GM18858 (cell line): ENCODE results near the gene C1orf210.

Experiments used
- ATAC-seq: cut with Tn5 transposase; IDR thresholded peaks from one replicate; pipeline ENCODE4 v1.9.1; 2021; ENCODE audit not compliant: unreplicated experiment

The C1orf210 gene

DNA sequence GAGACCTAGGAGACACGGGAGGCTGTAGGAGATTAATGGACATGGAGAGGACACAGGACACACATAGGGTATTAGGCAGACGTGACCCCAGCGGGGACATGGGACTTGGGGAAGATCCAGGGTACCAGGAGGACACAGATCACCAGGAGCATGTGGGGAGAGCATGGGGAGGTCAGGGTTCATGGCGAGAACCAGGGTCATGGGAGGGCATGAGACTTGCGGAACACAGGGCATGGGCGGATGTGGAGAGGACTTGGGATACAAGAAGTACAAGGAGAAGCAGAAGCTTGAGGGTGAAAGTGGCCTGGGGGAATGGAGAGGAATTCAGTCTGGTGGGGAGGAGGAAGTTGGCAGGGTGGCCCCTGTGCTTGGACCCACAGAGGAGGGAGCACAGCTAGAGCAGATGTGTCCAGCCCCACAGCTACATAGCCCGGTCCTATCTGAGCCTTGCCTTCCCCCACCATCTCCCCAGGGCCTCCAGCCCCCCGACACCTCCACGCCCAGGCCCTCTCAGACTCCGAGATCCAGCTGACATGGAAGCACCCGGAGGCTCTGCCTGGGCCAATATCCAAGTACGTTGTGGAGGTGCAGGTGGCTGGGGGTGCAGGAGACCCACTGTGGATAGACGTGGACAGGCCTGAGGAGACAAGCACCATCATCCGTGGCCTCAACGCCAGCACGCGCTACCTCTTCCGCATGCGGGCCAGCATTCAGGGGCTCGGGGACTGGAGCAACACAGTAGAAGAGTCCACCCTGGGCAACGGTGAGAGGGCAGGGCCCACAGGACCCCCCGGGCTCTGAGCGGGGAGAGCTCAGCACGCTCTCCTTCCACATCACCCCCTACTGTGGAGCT is 27.5 kb upstream of the C1orf210 start:
- ATAC-seq = no peak

DNA sequence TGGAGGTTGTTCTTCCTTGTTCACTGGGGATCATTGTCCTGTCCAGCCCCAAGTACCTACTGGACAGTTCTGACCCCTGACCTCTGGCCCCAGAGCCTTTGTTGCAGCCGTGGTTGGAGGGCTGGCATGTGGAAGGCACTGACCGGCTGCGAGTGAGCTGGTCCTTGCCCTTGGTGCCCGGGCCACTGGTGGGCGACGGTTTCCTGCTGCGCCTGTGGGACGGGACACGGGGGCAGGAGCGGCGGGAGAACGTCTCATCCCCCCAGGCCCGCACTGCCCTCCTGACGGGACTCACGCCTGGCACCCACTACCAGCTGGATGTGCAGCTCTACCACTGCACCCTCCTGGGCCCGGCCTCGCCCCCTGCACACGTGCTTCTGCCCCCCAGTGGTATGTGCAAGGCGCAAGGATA is 26.8 kb upstream of the C1orf210 start:
- no peak for ATAC-seq

DNA sequence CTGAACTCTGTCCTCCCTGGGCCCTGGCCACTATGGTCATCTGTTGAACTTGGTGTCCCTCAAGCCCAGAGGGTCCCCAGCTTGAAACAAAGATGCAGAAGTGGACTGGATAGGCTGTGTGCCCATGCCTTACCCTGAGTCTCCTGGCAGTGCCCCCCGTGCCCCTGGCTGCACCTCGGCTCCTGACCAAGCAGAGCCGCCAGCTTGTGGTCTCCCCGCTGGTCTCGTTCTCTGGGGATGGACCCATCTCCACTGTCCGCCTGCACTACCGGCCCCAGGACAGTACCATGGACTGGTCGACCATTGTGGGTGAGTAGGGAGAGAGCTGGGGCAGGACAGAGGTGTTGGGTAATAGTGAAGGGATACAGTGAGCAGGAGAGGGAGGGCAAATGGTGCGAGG is 26.1 kb upstream of the C1orf210 start:
- ATAC-seq = no peak

DNA sequence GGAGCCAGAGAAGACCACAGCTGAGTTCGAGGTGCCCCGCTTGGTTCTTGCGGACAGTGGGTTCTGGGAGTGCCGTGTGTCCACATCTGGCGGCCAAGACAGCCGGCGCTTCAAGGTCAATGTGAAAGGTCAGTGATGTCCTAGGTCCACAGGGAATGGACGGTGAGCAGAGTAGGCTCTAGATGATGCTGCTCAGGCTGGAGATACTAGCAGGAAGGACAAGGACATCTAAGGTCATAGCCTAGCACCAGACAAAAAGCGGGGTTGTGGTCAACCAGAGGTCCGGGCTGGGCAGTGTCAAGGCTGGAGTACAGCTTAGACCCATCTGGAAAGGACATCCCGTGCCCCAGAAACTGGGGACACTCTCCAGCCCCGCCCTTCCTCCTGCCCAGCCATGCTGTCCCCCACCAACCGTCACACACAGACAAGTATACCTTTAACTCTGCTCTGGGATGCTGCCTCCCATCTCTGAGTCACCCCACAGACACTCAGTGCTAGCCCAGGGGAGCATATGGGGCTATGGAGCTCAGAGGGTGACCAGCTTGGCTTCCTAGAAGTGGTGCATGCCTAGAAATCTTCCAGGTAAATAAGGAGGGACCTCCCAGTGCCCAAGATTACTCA is 24.1 kb upstream of the C1orf210 start:
- ATAC-seq = no peak

DNA sequence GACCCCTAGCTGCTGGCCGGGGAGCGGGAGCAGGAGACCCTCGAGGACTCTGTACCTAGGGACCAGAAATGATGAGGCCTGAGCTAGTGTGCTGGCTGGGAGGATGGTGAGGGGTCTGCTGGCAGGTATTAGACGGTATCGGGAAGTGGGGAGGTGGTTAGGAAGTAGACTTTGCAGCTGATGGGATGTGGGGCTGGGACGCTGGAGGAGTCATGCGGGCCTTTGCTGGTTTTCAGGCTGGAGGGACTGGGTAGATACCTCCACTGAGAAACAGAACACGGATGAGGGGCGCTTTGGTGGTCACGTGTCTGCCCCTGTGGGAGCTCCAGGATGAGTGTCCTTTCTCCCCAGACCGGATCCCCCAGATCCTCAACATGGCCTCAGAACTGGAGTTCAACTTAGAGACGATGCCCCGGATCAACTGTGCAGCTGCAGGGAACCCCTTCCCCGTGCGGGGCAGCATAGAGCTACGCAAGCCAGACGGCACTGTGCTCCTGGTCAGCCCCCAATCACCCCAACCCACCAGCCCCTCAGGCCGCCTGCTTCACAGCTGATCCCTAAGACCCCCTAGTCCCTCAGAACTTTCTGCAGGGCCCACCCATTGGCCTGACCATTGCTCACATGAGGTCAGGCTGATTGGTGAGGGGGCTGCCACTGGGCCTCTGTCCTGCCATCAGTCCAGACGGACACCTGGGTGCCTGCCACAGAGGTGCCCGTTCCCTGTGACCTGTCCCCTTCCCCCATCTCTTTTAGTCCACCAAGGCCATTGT is 23.4 kb upstream of the C1orf210 start:
- no peak for ATAC-seq

DNA sequence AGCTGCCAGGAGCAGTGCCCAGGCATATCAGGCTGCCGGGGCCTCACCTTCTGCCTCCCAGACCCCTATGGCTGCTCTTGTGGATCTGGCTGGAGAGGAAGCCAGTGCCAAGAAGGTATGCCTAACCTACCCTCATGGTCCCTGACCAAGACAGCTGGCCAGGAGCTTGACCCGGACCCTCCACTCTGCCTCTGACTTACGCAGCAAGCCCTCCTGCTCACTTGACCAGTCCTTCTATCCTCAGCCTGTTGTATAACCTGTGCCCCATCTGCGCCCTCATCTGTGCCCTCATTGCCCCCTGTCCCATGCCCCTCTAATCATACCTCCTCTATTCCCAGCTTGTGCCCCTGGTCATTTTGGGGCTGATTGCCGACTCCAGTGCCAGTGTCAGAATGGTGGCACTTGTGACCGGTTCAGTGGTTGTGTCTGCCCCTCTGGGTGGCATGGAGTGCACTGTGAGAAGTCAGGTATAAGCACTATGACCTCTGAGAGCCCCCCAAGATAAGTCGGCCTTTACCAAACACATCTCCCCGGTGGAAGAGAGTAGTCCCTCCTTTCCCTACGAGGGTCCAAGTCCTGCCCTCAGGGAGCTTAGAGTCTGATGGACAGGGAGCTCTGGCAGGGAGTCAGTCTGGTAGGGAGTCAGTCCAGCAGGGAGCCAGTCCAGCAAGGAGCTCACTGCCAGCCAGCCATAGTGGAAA is 22.2 kb upstream of the C1orf210 start:
- no peak for ATAC-seq

DNA sequence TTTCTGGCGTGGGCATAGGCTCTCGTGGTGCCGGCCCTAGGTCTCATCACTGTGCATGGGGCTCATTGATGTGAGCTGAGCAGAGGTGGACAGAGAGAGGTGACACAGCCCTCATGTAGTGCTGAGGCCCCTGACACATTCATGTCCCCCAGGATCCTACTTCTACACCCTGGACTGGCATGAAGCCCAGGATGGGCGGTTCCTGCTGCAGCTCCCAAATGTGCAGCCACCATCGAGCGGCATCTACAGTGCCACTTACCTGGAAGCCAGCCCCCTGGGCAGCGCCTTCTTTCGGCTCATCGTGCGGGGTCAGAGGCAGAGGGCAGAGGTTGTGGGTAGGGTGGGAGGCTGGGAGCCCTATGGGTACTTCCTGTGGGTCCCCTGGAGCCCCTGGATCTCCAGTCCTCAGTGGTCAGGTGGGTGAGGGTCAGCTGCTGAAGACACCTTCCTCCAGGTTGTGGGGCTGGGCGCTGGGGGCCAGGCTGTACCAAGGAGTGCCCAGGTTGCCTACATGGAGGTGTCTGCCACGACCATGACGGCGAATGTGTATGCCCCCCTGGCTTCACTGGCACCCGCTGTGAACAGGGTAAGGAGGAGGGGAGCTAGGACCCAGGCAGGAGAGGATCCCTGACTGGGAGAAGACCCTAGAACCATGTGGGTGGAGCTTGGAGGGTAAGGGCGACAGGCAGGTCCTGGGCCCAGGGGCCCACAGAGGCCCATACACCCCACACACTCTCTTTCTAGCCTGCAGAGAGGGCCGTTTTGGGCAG is 21.5 kb upstream of the C1orf210 start:
- no peak for ATAC-seq

DNA sequence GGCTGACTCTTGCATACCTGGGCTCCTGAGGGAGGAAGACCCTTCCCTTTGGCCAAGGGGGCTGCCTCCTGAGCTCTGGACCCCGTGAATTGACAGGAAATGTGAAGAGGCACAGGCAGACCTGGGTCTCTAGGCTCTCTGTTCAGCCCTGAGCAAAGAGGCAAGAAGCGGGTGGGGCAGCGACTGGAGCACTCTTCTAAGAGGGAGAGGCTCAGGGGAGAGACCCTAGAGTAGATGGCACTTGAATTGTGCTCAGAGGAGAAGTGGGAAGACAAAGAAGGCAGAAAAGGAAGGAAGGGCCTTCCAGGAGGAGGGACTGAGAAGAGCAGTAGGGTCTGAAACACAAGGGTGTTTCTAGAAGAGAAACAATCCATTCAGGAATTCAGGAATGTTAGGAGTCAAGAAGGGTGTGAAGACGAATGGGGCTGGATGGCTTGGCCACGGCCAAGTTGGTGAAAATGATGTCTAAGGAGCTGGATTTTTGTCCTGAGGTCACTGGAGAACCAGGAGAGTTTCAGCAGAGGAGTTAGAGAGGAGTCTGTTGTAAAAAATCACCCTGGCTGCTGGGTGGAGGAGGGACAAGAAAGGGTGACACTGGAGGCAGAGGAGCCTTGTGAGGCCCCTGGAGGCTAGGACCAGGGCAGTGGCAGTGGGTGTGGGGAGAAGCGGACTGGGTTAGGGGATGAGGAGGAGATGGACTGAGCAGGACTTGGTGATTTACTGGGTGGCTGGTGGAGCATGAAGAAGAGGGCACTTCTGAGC is 20.7 kb upstream of the C1orf210 start:
- no peak for ATAC-seq

DNA sequence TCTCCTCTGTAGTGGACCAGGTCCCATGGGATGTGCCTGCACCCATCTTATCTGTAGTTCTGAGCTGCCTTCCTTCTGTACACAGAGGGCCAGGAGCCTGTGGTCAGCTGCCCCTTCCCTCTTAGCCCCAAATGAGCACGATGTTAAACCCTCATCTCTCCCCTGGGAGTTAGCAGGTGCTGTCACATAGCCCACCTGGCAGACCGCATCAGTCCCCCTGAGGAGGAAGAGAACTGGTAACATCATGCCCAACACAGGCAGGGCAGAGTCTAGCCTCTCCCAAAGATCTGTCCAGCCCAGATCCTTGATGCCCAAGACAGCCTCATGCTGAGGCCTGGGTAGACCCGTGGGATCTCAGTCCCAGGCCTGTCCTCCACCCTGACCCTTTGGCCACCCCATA is 20.1 kb upstream of the C1orf210 start:
- ATAC-seq = no peak

DNA sequence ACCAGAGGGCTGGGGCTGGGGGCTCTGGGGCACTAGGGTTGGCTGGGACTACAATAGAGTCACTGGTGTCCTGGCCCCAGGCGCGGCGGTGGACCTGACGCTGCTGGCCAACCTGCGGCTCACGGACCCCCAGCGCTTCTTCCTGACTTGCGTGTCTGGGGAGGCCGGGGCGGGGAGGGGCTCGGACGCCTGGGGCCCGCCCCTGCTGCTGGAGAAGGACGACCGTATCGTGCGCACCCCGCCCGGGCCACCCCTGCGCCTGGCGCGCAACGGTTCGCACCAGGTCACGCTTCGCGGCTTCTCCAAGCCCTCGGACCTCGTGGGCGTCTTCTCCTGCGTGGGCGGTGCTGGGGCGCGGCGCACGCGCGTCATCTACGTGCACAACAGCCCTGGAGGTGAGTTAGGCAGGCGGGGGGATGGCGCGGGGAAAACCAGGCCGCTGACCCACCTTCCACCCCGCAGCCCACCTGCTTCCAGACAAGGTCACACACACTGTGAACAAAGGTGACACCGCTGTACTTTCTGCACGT is 19.5 kb upstream of the C1orf210 start:
- ATAC-seq = no peak

DNA sequence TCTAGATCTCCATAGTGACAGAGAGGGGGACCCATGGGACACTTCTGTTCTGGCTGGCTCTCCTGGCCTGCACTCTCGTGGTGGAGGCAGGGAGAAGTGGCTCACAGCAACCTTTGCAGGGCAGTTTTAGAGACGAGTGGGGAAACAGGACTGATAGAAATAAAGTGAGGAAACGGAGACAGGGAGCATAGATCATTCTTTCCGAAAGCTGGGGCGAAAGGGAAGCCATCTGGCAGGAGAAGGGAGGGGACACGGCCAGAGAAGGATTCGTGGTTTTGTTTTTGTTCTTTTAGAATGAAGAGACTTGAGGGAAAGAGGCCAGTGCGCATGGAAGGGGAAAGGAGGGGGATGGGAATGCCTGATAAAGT is 18.9 kb upstream of the C1orf210 start:
- no peak for ATAC-seq

DNA sequence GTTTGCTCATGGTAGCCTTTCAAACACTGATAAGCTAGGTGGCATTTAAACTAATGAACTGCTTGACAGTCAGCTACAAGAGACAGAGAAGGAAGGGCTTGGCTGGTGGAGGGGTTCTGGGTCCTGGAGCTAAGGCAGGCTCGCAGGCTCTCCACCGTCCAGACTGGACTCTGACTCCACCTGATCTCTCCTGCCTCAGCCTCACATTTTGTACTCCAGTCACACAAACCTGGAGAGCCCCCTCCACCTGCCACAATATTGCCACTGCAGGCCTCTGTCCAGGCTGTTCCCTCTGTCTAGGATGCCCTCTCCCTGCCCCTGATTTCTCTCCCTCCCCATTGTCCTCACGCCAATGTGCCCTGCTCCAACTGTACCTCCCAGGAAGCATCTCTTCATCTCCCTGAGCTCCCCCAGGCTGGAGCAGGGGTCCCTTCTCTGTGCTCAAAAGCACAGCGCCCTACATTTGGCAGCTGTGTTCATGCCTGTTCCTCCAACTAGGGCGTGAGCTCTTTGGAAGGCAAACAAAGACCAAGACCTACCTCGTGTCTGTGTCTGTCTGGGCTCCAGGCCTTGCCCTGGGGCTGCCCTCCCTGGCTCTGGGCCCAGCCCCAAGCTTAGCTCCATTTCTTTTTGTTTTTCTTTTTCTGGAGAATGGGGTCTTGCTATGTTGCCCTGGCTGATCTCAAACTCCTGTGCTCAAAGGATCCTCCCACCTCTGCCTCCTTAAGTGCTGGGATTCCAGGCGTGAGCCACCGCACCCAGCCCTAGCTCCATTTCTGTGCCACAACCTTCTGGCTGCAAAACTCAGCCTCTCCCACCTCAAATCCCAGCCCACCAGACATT is 18.3 kb upstream of the C1orf210 start:
- no peak for ATAC-seq

DNA sequence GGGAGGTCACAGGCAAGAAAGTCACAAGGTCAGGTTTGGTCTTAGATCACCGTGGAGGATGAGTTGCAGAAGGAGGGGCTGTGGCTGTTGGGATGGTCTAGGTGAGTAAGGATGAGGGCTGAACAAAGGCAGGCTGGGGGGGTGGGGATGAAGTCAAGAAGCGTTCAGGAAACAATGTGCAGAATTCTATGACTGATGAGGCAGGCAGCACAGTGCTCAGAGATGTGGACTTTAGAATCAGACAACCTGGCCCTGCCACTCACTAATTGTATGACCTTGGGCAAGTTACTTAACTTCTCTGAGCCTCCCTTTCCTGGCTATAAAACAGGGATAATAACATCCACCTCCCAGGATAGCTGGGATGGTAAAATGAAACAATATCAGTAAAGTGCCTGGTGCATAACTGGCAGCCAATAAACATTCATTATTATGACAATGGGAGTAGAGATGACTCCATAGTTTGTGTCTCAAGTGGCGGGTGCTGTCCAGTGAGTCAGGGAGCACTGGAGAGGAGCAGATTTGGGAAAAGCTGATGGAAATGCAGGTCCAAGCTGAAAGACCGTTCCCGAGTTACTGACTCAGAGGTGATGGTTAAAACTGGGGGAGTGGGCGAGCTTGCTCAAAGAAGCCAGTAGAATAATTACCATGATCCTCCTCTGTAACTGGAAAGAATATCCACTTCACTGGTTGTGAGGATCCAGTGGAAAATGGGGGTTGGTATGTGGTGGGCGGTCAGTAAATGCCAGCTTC is 17.5 kb upstream of the C1orf210 start:
- no peak for ATAC-seq

DNA sequence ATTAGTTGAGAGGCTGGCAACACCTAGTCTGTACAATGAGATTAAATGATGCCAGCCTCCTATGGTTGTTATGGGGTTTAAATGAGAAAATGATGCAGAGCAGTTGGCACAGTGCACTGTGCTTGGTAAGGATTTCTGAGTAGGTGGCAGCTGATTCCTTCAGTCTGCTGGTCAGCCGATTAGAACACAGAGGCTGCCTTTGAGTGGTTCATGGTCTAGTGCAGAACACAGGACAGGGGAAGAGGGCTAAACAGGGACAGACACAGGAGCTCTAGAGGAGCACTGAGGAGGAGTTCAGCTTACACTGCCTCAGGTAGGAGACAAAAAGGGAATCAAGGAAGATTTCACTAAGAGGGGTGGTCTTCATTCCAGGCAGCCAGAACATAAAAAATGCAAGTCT is 16.8 kb upstream of the C1orf210 start:
- no peak for ATAC-seq

DNA sequence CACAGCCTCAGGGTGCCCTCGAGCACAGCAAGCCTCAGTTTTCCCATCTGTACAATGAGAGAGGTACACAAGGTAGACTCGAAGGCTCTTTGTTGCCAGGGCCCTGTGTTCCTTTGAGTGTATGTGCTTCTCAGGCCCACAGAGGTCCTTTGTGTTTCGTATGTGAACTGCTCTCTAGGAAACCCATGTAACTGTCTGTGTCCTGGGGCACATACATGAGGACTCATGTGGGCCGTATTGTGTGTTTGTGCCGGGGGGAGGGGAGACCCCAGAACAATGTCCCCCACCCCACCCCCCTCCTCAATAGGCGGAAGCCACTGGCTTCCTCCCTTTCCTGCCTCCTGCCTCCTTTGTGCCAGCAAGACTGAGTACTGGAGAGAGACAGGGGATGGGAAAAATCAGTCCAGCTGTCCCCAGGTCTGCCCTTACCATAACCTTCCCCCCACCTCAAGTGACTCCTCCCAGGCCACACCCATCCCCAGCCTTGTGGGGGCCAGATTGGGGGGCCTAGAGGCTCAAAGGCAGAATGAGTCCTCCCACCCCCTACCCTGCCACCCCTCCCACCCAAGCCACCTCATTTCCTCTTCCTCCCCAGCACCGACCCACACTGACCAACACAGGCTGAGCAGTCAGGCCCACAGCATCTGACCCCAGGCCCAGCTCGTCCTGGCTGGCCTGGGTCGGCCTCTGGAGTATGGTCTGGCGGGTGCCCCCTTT is 15.2 kb upstream of the C1orf210 start, which contains the start of gene TIE1:
Gene TIE1 (plus strand): TSS at position 605 of the 717 bp plus-strand sequence. CDS start 90 bp downstream, at position 695.
- no peak for ATAC-seq

DNA sequence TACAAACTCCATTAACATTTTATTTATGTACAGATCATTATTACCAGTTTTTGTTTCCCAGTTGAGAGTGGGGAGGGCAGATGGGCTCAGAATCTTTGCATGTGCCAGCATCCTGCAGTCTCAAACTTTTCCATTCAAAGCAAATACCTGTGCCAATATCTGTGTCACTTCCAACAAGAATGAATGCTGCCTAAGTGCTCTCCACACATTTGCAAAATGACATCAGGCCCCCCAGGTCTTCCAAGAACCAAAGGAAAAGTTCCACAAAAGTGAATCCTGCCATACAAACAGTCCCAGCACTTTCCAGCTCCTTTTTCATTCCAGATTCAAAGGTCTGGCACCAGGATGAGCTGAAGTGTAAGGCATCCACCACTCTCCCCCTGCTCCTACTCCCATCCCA is 13.7 kb upstream of the C1orf210 start:
- ATAC-seq = no peak

DNA sequence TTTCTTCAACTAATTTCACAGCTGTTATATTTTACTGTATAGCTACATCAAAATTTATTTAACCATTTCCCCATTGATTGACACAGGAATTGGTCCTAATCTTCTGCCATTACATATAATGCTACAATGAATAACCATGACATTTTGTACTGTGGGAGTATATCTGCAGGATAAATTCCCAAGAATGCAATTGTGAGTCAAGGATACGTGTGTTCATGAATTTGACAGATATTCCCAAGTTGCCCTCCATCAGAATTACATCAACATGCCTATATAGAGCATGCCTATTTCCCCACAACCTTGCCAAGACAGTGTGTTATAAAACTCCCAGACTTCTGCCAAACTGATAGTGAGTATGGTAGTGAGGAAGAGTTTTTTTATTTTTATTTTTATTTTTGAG is 12.7 kb upstream of the C1orf210 start:
- ATAC-seq = no peak
